ENCODE data around the gene SRGAP1.

The SRGAP1 gene

DNA sequence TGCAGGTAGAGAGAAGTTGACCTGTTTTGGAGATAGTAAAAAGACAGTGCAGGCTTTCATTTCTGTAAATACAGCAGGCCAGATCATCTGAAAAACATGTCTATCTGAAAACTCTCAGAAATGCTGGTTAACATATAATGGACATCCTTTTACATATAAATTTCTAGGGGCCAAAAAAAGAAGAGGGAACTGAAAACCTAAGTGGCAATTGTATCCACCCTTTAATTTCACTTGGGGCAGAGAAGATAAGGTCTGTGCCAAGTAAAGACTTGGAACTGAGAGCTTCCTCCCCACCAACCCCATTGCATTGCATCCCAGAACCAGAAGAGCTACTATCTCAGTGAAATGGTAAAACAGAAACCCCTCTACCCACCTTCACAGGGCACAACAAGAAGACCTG lies 141.0 kb downstream of the SRGAP1 start:
- peaks cover 13% of the 10 kb centered on the region for H3K4me1 ChIP-seq (ENCODE audit: insufficient read depth, low read length)
- H3K9me3 ChIP-seq (ENCODE audit: low read length): no peaks in the 10 kb centered on the region
- H3K36me3 ChIP-seq (ENCODE audit: insufficient read depth, low read length): peaks cover 43% of the 10 kb centered on the region
- no peaks in the 10 kb centered on the region for H3K27me3 ChIP-seq (ENCODE audit: insufficient read depth, low read length)
- H3K4me3 ChIP-seq (ENCODE audit: low read length): no peak overlapping the region
- H2AFZ ChIP-seq (ENCODE audit: low read depth, low read length): no peak overlapping the region

DNA sequence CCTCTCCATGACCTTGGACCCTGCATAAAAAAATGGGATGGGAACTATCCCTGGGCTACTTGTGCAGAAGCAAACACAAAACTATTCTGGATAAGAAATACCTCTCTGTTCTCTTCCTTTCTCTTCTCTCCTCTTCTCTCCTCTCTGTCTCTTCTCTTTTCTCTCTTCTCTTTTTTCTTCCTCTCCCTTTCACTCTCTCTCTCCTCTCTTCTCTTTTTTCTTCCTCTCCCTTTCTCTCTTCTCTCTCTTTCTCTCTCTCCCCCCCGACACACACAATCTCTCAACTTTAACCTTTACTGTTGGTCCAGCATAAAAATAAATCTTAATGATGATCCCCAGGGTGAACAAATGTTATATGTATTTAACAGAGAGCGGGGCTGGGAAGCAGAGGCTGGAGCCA lies 141.4 kb downstream of the SRGAP1 start:
- H3K4me3 ChIP-seq (ENCODE audit: low read length): no peak overlapping the region
- H3K36me3 ChIP-seq (ENCODE audit: insufficient read depth, low read length): peaks cover 48% of the 10 kb centered on the region
- H3K9me3 ChIP-seq (ENCODE audit: low read length): no peaks in the 10 kb centered on the region
- no peaks in the 10 kb centered on the region for H3K27me3 ChIP-seq (ENCODE audit: insufficient read depth, low read length)
- H3K4me1 ChIP-seq (ENCODE audit: insufficient read depth, low read length): peaks cover 13% of the 10 kb centered on the region
- no peak overlapping the region for H2AFZ ChIP-seq (ENCODE audit: low read depth, low read length)

DNA sequence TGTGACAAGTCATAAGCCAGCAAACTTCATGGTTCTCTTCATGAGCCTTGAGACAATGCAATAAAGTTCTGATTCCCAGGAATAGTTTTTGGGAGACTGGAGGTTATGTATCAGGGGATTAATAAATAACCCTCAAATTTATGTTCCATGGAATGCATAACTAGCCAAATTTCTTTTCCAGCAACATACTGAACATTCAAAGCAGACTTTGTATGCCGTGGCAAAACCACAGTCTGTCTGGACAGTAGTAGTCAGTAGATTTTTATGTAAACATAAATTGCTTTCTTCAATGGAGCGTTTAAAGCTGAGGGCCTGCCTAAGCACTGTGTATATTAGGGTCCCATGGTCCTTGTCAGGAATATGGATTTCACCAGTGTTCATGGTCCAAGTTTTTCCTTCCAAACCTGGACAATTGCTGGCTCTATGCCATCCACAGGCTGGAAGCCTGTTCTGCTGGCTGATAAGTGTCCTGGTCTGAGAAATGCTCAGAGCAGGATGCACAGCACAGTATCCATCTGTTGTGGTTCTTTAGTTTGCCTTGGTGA lies 144.9 kb downstream of the SRGAP1 start:
- no peak overlapping the region for H2AFZ ChIP-seq (ENCODE audit: low read depth, low read length)
- no peak overlapping the region for H3K4me3 ChIP-seq (ENCODE audit: low read length)
- H3K27me3 ChIP-seq (ENCODE audit: insufficient read depth, low read length): no peaks in the 10 kb centered on the region
- no peaks in the 10 kb centered on the region for H3K9me3 ChIP-seq (ENCODE audit: low read length)
- H3K36me3 ChIP-seq (ENCODE audit: insufficient read depth, low read length): peaks cover 71% of the 10 kb centered on the region
- H3K4me1 ChIP-seq (ENCODE audit: insufficient read depth, low read length): no peaks in the 10 kb centered on the region

DNA sequence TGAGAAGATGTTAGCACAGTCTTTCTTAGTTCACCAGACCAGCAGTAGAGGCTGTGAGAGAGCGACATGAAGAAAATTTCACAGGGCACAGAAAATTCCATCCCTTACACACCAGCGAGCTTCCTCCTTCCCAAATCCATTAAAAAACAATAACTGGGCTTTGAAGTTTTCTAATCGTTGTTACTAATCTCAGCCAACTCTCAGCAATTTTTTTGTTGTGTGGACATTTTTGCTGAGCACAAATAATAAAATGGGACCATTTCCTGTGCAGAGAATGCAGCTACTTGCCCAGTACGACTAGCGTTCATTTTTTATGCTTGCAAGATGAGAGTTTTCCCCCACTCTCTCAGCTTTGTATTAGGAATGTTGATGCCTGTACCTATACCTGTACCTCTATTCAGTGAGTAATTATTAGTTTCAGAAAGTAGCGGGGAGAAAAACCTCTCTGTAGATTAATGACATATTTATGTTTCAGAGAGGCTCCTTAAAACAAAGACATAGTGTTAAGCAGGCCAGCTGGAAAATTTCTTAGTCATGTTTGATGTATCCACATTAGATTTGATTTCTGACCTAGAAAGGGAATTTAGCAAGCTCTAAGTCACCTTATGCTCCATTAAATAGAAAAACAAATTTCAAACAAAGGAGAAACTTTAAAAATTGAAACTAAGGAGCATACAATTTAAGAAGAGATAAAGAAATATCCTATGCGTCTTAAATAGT lies 146.5 kb downstream of the SRGAP1 start:
- no peaks in the 10 kb centered on the region for H3K27me3 ChIP-seq (ENCODE audit: insufficient read depth, low read length)
- H3K4me1 ChIP-seq (ENCODE audit: insufficient read depth, low read length): no peaks in the 10 kb centered on the region
- no peak overlapping the region for H3K4me3 ChIP-seq (ENCODE audit: low read length)
- no peak overlapping the region for H2AFZ ChIP-seq (ENCODE audit: low read depth, low read length)
- peaks cover 65% of the 10 kb centered on the region for H3K36me3 ChIP-seq (ENCODE audit: insufficient read depth, low read length)
- H3K9me3 ChIP-seq (ENCODE audit: low read length): no peaks in the 10 kb centered on the region

DNA sequence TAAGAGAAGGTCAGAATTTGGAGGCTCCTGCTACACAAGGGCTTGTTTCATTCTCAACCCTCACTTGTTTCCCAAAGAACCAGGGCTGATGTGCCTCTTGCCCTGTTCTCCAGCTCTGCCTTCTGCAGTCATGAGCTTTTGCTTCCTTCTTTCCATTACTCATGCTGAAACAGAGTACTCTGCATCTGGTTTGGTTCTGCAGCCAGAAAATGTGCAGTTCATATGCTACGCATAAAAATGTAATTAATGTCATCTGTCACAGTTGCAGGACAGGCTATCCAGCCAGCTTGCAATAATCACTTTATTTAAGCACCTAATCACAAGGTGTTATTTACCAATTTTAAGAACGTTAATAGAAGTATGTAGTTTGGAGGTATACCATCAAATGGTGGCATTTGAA lies 150.2 kb downstream of the SRGAP1 start:
- Histone ChIP-seq H3K27me3 (ENCODE audit: insufficient read depth, low read length) (no peaks in the 10 kb centered on the region), H3K9me3 (ENCODE audit: low read length) (no peaks in the 10 kb centered on the region), H2AFZ (ENCODE audit: low read depth, low read length) (no peak overlapping the region), H3K4me3 (ENCODE audit: low read length) (no peak overlapping the region), H3K36me3 (ENCODE audit: insufficient read depth, low read length) (peaks cover 63% of the 10 kb centered on the region), H3K4me1 (ENCODE audit: insufficient read depth, low read length) (no peaks in the 10 kb centered on the region)

GRCh38 chr12:63995512-63995911 lies 151.0 kb downstream of the SRGAP1 start:
- Histone ChIP-seq H3K4me1 (ENCODE audit: insufficient read depth, low read length) (no peaks in the 10 kb centered on the region), H3K27me3 (ENCODE audit: insufficient read depth, low read length) (no peaks in the 10 kb centered on the region), H3K36me3 (ENCODE audit: insufficient read depth, low read length) (peaks cover 64% of the 10 kb centered on the region), H2AFZ (ENCODE audit: low read depth, low read length) (no peak overlapping the region), H3K4me3 (ENCODE audit: low read length) (no peak overlapping the region), H3K9me3 (ENCODE audit: low read length) (no peaks in the 10 kb centered on the region)

- H3K9me3 ChIP-seq (ENCODE audit: low read length): no peaks in the 10 kb centered on the region
- no peak overlapping the region for H2AFZ ChIP-seq (ENCODE audit: low read depth, low read length)
Observed at GRCh38 chr12:63996556-63996955, 152.1 kb downstream of the SRGAP1 start.

GRCh38 chr12:63997198-63997597 lies 152.7 kb downstream of the SRGAP1 start:
- no peaks in the 10 kb centered on the region for H3K4me1 ChIP-seq (ENCODE audit: insufficient read depth, low read length)
- no peak overlapping the region for H3K4me3 ChIP-seq (ENCODE audit: low read length)
- no peaks in the 10 kb centered on the region for H3K9me3 ChIP-seq (ENCODE audit: low read length)
- H3K36me3 ChIP-seq (ENCODE audit: insufficient read depth, low read length): peaks cover 61% of the 10 kb centered on the region
- H3K27me3 ChIP-seq (ENCODE audit: insufficient read depth, low read length): no peaks in the 10 kb centered on the region
- H2AFZ ChIP-seq (ENCODE audit: low read depth, low read length): no peak overlapping the region

More at GRCh38 chr12:63996556-63996955, 152.1 kb downstream of the SRGAP1 start:
- no peak overlapping the region for H3K4me3 ChIP-seq (ENCODE audit: low read length)
- H3K27me3 ChIP-seq (ENCODE audit: insufficient read depth, low read length): no peaks in the 10 kb centered on the region
- peaks cover 64% of the 10 kb centered on the region for H3K36me3 ChIP-seq (ENCODE audit: insufficient read depth, low read length)
- H3K4me1 ChIP-seq (ENCODE audit: insufficient read depth, low read length): no peaks in the 10 kb centered on the region

DNA sequence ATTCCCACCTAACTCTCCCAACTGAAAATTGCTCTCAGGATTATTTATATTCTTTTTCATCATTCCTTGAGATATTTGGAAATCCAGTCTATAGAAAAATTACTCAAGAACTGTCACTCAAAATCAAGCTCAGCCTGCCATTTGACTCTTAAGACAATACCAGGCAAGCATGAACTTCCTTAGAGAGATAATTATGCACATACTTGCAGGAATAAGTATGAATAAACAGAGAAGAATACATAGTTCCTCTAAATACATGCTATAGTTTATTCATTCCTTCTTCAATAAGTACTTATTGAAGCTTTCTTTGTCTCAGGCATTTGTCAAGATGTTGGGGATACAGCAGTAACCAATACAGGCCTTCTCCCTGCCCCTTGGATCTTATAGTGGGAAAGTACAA lies 154.1 kb downstream of the SRGAP1 start:
- Histone ChIP-seq H3K27me3 (ENCODE audit: insufficient read depth, low read length) (no peaks in the 10 kb centered on the region), H2AFZ (ENCODE audit: low read depth, low read length) (no peak overlapping the region), H3K9me3 (ENCODE audit: low read length) (no peaks in the 10 kb centered on the region), H3K36me3 (ENCODE audit: insufficient read depth, low read length) (peaks cover 52% of the 10 kb centered on the region), H3K4me1 (ENCODE audit: insufficient read depth, low read length) (no peaks in the 10 kb centered on the region), H3K4me3 (ENCODE audit: low read length) (no peak overlapping the region)

DNA sequence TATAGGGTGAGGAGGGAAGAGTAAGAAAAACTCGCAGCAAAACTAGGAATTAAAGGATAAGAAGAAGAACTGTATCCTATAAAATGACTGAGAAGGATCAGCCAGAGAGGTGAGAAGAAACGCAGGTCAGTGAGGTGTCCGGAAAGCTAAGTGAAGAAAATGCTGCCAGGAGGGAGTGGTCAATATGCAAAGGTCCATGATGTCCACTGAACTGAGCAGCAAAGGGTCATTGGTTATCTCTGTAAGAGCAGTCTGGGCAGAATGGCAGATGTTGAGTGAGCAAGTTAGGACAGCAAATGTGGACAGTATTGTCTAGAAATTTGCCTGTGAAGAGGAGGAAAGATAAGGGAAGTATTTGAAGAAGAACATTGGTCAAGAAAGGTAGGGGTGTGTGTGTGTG lies 155.4 kb downstream of the SRGAP1 start:
- Histone ChIP-seq H3K4me3 (ENCODE audit: low read length) (no peak overlapping the region), H3K36me3 (ENCODE audit: insufficient read depth, low read length) (peaks cover 45% of the 10 kb centered on the region), H3K27me3 (ENCODE audit: insufficient read depth, low read length) (no peaks in the 10 kb centered on the region), H3K9me3 (ENCODE audit: low read length) (no peaks in the 10 kb centered on the region), H2AFZ (ENCODE audit: low read depth, low read length) (no peak overlapping the region), H3K4me1 (ENCODE audit: insufficient read depth, low read length) (no peaks in the 10 kb centered on the region)

GRCh38 chr12:64001439-64001838 lies 156.9 kb downstream of the SRGAP1 start:
- H3K9me3 ChIP-seq (ENCODE audit: low read length): peaks cover 2% of the 10 kb centered on the region
- H3K27me3 ChIP-seq (ENCODE audit: insufficient read depth, low read length): no peaks in the 10 kb centered on the region
- H3K4me3 ChIP-seq (ENCODE audit: low read length): no peak overlapping the region
- H3K4me1 ChIP-seq (ENCODE audit: insufficient read depth, low read length): no peaks in the 10 kb centered on the region
- H2AFZ ChIP-seq (ENCODE audit: low read depth, low read length): no peak overlapping the region
- peaks cover 48% of the 10 kb centered on the region for H3K36me3 ChIP-seq (ENCODE audit: insufficient read depth, low read length)

DNA sequence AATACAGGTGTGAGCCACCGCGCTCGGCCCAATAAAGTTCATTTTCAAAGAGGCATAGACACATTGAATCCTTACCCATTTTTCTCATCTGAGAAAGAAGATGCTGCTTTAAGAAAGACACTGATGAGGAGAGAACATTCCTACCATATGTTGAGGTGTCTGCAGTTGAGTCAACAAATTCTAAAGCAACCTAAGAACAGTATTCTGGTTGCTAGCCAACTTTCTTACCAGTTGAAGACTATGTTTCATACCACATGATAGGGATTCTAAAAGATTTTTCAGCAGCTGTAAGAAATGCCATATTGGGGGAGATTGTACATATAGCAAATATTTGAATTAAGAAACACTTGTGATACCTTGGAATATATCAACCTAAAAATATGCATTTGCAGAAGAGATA lies 160.1 kb downstream of the SRGAP1 start:
- peaks cover 30% of the 10 kb centered on the region for H3K36me3 ChIP-seq (ENCODE audit: insufficient read depth, low read length)
- no peak overlapping the region for H3K4me3 ChIP-seq (ENCODE audit: low read length)
- H3K9me3 ChIP-seq (ENCODE audit: low read length): peaks cover 2% of the 10 kb centered on the region
- H2AFZ ChIP-seq (ENCODE audit: low read depth, low read length): no peak overlapping the region
- no peaks in the 10 kb centered on the region for H3K4me1 ChIP-seq (ENCODE audit: insufficient read depth, low read length)
- no peaks in the 10 kb centered on the region for H3K27me3 ChIP-seq (ENCODE audit: insufficient read depth, low read length)

- Histone ChIP-seq H3K4me1 (ENCODE audit: insufficient read depth, low read length) (no peaks in the 10 kb centered on the region), H3K4me3 (ENCODE audit: low read length) (no peak overlapping the region), H3K9me3 (ENCODE audit: low read length) (peaks cover 2% of the 10 kb centered on the region), H3K27me3 (ENCODE audit: insufficient read depth, low read length) (no peaks in the 10 kb centered on the region), H2AFZ (ENCODE audit: low read depth, low read length) (no peak overlapping the region), H3K36me3 (ENCODE audit: insufficient read depth, low read length) (peaks cover 15% of the 10 kb centered on the region)
Observed at GRCh38 chr12:64006211-64006825, 161.8 kb downstream of the SRGAP1 start.

Data from neuron (in vitro differentiated cells).